ENCODE measurements around the gene SPRR2D. TPM values are rescaled to one million over a fixed set of nuclear protein-coding genes. Genes with fewer than 3 reads are reported as not detected.

Gene SPRR2D
- total and polyA plus RNA-seq, 10 of the 15 experiments (the other 5 are each of a cell fraction or from before 2014, with no cell fraction given): 0.44 TPM; not detected in 9

DNA sequence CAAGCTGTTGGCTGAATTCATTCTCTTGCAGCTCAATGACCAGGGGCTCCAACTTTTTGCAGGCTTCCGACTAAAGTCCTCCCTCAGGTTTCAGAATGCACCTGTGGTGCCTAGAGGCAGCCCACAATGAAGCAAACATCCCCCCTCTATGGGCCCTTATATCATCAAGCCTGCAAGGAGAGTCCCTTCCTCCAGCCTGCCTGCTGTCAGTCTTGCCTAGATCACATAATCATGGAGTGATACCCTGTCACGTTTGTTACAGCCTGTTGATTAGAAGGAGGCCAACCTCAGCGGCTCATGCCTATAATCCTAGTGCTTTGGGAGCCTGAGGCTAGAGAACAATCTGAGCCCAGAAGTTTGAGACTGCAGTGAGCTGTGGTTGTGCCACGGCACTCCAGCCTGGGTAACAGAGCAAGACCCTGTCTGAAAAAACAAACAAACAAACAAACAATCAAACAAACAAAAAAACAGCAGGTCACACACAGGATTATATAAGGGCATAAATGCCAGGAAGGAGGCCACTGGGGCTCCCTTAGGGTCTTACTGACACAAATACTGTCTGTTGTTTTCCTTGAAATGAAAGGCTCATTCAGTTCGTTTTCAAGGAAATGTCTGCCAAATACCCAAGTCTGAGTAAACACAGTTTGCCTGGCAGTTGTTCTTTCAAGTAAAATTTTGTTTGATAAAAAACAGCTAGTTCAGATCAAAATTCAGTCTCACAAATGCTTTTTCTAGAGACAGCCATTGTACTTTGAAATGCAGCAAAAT lies 44.1 kb downstream of the SPRR2D start:
- DNase-seq (ENCODE audit: low read depth, low spot score) (no peak), FAIRE-seq (no peak), ATAC-seq (no peak)
- no peaks in the 10 kb centered on the region for H4K20me1 ChIP-seq (ENCODE audit: control insufficient read depth, insufficient read depth)
- no peak overlapping the region for H3K4me2 ChIP-seq (ENCODE audit: control insufficient read depth, insufficient read depth)
- no peaks in the 10 kb centered on the region for H3K79me2 ChIP-seq (ENCODE audit: control insufficient read depth, insufficient read depth, low read length)
- no peak overlapping the region for H3K9ac ChIP-seq (ENCODE audit: control insufficient read depth, insufficient read depth, low read length)
- ChIA-PET POLR2A (no interaction called here), CTCF (no interaction called here), SMC1A (ENCODE audit: uncharacterized antibody, unreplicated experiment) (no interaction called here), RAD21 (ENCODE audit: unreplicated experiment) (no interaction called here)
- TF ChIP-seq NFXL1 (IDR thresholded peaks at IDR 0.05; ENCODE audit: borderline replicate concordance) (no peak), SMC3 (IDR thresholded peaks at IDR 0.05; ENCODE audit: borderline replicate concordance, low read length) (no peak), LARP7 (IDR thresholded peaks at IDR 0.05) (no peak), MTA3 (IDR thresholded peaks at IDR 0.05; ENCODE audit: borderline replicate concordance, low read length) (no peak), RCOR1 (conservative IDR thresholded peaks at IDR 0.05; ENCODE audit: low read depth, low read length) (no peak), YY1 (IDR thresholded peaks at IDR 0.05; ENCODE audit: low read depth, low read length) (no peak), ZNF622 (IDR thresholded peaks at IDR 0.05) (no peak), SREBF1 (IDR thresholded peaks at IDR 0.05; ENCODE audit: low read length) (no peak), MEF2B (IDR thresholded peaks at IDR 0.05; ENCODE audit: partially characterized antibody, poor library complexity, severe bottlenecking) (no peak)
- TF ChIP-seq, protein P1, sequence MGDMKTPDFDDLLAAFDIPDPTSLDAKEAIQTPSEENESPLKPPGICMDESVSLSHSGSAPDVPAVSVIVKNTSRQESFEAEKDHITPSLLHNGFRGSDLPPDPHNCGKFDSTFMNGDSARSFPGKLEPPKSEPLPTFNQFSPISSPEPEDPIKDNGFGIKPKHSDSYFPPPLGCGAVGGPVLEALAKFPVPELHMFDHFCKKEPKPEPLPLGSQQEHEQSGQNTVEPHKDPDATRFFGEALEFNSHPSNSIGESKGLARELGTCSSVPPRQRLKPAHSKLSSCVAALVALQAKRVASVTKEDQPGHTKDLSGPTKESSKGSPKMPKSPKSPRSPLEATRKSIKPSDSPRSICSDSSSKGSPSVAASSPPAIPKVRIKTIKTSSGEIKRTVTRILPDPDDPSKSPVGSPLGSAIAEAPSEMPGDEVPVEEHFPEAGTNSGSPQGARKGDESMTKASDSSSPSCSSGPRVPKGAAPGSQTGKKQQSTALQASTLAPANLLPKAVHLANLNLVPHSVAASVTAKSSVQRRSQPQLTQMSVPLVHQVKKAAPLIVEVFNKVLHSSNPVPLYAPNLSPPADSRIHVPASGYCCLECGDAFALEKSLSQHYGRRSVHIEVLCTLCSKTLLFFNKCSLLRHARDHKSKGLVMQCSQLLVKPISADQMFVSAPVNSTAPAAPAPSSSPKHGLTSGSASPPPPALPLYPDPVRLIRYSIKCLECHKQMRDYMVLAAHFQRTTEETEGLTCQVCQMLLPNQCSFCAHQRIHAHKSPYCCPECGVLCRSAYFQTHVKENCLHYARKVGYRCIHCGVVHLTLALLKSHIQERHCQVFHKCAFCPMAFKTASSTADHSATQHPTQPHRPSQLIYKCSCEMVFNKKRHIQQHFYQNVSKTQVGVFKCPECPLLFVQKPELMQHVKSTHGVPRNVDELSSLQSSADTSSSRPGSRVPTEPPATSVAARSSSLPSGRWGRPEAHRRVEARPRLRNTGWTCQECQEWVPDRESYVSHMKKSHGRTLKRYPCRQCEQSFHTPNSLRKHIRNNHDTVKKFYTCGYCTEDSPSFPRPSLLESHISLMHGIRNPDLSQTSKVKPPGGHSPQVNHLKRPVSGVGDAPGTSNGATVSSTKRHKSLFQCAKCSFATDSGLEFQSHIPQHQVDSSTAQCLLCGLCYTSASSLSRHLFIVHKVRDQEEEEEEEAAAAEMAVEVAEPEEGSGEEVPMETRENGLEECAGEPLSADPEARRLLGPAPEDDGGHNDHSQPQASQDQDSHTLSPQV (IDR thresholded peaks at IDR 0.05): no peak
- TF ChIP-seq, protein P2, sequence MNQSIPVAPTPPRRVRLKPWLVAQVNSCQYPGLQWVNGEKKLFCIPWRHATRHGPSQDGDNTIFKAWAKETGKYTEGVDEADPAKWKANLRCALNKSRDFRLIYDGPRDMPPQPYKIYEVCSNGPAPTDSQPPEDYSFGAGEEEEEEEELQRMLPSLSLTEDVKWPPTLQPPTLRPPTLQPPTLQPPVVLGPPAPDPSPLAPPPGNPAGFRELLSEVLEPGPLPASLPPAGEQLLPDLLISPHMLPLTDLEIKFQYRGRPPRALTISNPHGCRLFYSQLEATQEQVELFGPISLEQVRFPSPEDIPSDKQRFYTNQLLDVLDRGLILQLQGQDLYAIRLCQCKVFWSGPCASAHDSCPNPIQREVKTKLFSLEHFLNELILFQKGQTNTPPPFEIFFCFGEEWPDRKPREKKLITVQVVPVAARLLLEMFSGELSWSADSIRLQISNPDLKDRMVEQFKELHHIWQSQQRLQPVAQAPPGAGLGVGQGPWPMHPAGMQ (IDR thresholded peaks at IDR 0.05; ENCODE audit: borderline replicate concordance): no peak
- TF ChIP-seq, protein P3, sequence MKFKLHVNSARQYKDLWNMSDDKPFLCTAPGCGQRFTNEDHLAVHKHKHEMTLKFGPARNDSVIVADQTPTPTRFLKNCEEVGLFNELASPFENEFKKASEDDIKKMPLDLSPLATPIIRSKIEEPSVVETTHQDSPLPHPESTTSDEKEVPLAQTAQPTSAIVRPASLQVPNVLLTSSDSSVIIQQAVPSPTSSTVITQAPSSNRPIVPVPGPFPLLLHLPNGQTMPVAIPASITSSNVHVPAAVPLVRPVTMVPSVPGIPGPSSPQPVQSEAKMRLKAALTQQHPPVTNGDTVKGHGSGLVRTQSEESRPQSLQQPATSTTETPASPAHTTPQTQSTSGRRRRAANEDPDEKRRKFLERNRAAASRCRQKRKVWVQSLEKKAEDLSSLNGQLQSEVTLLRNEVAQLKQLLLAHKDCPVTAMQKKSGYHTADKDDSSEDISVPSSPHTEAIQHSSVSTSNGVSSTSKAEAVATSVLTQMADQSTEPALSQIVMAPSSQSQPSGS (IDR thresholded peaks at IDR 0.05; ENCODE audit: low read length): no peak
- TF ChIP-seq, protein P4, sequence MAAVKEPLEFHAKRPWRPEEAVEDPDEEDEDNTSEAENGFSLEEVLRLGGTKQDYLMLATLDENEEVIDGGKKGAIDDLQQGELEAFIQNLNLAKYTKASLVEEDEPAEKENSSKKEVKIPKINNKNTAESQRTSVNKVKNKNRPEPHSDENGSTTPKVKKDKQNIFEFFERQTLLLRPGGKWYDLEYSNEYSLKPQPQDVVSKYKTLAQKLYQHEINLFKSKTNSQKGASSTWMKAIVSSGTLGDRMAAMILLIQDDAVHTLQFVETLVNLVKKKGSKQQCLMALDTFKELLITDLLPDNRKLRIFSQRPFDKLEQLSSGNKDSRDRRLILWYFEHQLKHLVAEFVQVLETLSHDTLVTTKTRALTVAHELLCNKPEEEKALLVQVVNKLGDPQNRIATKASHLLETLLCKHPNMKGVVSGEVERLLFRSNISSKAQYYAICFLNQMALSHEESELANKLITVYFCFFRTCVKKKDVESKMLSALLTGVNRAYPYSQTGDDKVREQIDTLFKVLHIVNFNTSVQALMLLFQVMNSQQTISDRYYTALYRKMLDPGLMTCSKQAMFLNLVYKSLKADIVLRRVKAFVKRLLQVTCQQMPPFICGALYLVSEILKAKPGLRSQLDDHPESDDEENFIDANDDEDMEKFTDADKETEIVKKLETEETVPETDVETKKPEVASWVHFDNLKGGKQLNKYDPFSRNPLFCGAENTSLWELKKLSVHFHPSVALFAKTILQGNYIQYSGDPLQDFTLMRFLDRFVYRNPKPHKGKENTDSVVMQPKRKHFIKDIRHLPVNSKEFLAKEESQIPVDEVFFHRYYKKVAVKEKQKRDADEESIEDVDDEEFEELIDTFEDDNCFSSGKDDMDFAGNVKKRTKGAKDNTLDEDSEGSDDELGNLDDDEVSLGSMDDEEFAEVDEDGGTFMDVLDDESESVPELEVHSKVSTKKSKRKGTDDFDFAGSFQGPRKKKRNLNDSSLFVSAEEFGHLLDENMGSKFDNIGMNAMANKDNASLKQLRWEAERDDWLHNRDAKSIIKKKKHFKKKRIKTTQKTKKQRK (IDR thresholded peaks at IDR 0.05; ENCODE audit: low read depth, low read length): no peak
- WGBS (ENCODE audit: insufficient coverage, insufficient replicate concordance, low lambda C conversion rate, missing lambda C conversion rate): 7% methylated on average over 5 of the region's 5 CpGs
- no peak overlapping the region for H3K27ac ChIP-seq (ENCODE audit: control insufficient read depth, insufficient read depth)
- intact Hi-C loops (cut with micrococcal nuclease; ENCODE audit: unreplicated experiment): no loop called here
- H3K27me3 ChIP-seq (replicated peaks in 1 of 2; ENCODE audit: control insufficient read depth in 2 of 2, insufficient read depth in 2 of 2, low read length in 1 of 2): no peaks in the 10 kb centered on the region; a peak in 1 of 4 replicates
- no peaks in the 10 kb centered on the region for H3K36me3 ChIP-seq (ENCODE audit: control insufficient read depth in 2 of 2, insufficient read depth in 2 of 2, low read length in 1 of 2)
- H3K4me1 ChIP-seq (ENCODE audit: control insufficient read depth, insufficient read depth, low read length): no peaks in the 10 kb centered on the region
- no TSS peak for BruUV-seq (replicated peaks)
- in situ Hi-C loops (cut with MboI): no loop called here
- no peaks in the 10 kb centered on the region for H3K9me3 ChIP-seq (replicated peaks; ENCODE audit: control insufficient read depth, insufficient read depth, low read length)
- H3K4me3 ChIP-seq: no peak overlapping the region
- no peak overlapping the region for H2AFZ ChIP-seq (ENCODE audit: control insufficient read depth, low read depth, low read length)
